Liver (tissue), 3 donors: ENCODE results near the gene VASN.
A peak's percentile ranks its signal among the peaks of the same experiment; 100 is the strongest.

Experiments used
- CTCF ChIP-seq: fragments of 150-350 bp; IDR thresholded peaks from 2 replicates; pipeline ENCODE4 v1.5.1; 2017; ENCODE audit warnings: improper control_type of control experiment, low read depth, low read length; ENCODE audit not compliant: missing input control
- RAD21 ChIP-seq, 2 donors: IDR thresholded peaks; 2 replicates each; pipeline ENCODE4 v1.6.1; 2016; ENCODE audit warnings: antibody characterized with exemption in 2 of 2, mild to moderate bottlenecking in 2 of 2
- RXRA ChIP-seq, 2 donors: IDR thresholded peaks; 2 replicates each; pipeline ENCODE4 v1.6.1; 2017 to 2018; ENCODE audit warnings: antibody characterized with exemption in 2 of 2, mild to moderate bottlenecking in 1 of 2
- ZBTB33 ChIP-seq: IDR thresholded peaks from 2 replicates; pipeline ENCODE4 v1.6.1; 2016; ENCODE audit warnings: antibody characterized with exemption
- donor health status: healthy.
- donor health status: healthy.

- peak; percentile 52 to 57 for TF ChIP-seq RXRA (IDR thresholded peaks at IDR 0.05)
- TF ChIP-seq CTCF = no peak
- no peak for TF ChIP-seq ZBTB33
- no peak for TF ChIP-seq RAD21 (IDR thresholded peaks at IDR 0.05)
Measured at GRCh38 chr16:4347765-4348509, 23.7 kb upstream of the VASN start.
